ENCODE measurements around the gene GATA1.

The GATA1 gene

DNA sequence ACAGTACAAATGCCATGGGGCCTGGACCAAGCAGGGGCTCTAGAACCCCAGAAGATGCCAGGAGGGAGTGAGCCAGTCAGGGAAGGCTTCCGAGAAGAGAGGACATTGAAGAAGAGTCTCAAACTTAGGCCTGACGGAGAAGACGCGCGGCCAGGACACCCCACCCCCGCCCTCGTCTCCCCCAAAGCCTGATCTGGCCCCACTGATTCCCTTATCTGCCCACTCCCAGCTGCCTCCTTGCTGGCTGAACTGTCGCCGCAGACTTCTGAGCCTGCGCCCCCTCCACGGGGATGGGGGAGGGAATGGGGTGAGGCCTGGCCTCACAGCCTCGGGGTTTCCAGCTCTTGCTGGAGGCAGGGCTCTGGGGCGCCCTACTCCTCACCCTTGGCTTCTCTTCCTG is 3.6 kb upstream of the GATA1 start:
- H3K4me3 ChIP-seq, result no peak overlapping the region
- DNase-seq (ENCODE audit: low spot score), result no peak
- TF ChIP-seq, protein P1, sequence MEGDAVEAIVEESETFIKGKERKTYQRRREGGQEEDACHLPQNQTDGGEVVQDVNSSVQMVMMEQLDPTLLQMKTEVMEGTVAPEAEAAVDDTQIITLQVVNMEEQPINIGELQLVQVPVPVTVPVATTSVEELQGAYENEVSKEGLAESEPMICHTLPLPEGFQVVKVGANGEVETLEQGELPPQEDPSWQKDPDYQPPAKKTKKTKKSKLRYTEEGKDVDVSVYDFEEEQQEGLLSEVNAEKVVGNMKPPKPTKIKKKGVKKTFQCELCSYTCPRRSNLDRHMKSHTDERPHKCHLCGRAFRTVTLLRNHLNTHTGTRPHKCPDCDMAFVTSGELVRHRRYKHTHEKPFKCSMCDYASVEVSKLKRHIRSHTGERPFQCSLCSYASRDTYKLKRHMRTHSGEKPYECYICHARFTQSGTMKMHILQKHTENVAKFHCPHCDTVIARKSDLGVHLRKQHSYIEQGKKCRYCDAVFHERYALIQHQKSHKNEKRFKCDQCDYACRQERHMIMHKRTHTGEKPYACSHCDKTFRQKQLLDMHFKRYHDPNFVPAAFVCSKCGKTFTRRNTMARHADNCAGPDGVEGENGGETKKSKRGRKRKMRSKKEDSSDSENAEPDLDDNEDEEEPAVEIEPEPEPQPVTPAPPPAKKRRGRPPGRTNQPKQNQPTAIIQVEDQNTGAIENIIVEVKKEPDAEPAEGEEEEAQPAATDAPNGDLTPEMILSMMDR (IDR thresholded peaks at IDR 0.05), result no peak
- H3K27ac ChIP-seq, result no peak overlapping the region

DNA sequence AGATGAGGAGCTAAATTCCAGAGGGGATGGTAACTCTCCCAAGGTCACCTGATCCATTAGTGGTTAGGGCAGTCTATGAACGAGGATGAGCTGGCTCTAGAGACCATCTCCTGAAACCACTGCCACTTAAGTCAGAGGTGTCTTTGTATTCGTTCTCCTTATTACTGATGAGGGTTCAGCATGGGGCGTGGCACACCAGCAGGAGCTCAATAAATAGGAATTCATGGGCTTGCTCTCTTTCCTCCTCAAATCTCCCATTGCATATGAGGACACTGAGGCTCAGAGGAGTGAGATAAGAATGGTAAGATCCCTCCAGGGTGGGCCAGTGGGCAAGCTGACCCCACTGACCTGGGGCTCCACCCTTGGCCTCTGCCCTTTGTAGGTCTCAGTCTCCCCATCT is 1.7 kb upstream of the GATA1 start:
- no peak overlapping the region for H3K27ac ChIP-seq
- no peak overlapping the region for H3K4me3 ChIP-seq
- no peak for DNase-seq (ENCODE audit: low spot score)
- TF ChIP-seq, protein P1 (IDR thresholded peaks at IDR 0.05), result no peak

DNA sequence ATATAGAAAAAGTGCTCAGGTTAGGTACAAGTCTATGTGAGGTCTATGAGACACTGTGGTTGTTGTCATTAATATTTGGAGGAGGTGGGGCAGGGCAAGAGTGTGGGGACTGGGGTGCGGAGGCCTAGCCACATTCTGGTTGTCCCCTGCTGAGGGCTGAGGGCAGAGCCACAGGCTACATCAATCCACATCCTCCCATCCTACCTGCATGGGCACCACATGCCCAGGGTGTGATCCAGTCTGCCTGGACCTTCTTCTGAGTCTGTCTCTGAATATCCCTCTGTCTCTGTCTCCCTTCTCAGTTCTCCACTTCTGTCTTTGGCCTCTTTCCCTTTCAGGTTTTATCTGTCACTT is 1.2 kb upstream of the GATA1 start:
- DNase-seq (ENCODE audit: low spot score), result no peak
- no peak overlapping the region for H3K27ac ChIP-seq
- TF ChIP-seq, protein P1 (IDR thresholded peaks at IDR 0.05), result no peak
- no peak overlapping the region for H3K4me3 ChIP-seq

DNA sequence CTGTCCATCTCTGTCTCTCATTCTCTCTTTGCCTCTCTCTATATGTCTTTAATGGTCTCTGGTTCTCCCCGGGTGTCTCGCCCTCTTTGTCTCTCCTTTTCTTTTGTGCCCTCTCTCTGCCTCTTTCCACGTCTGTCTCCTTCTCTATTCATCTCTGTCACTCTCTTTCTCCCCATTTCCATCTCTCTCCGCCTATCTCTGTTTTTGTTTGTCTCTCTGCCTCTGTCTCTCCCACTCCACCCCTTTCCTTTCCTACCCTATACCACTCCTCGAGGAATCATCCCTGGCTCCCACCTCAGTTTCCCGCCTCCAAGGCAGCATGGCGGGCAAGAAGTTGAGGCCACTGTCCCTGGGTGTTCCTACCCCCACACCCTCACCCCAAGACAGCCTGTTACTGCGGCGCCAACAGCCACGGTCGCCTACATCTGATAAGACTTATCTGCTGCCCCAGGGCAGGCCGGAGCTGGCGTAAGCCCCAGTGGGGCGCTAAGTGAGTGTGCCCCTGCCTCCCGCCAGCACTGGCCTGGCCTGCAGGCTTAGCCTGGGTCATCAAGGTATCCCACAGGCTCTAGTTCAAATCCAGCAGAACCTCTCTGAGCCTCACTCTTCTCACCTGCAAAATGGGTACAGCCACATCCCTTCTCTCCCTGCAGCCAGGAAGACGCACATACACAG is 713 bp upstream of the GATA1 start:
- H3K4me3 ChIP-seq, result no peak overlapping the region
- TF ChIP-seq, protein P1 (IDR thresholded peaks at IDR 0.05), result no peak
- no peak overlapping the region for H3K27ac ChIP-seq
- DNase-seq (ENCODE audit: low spot score), result no peak

DNA sequence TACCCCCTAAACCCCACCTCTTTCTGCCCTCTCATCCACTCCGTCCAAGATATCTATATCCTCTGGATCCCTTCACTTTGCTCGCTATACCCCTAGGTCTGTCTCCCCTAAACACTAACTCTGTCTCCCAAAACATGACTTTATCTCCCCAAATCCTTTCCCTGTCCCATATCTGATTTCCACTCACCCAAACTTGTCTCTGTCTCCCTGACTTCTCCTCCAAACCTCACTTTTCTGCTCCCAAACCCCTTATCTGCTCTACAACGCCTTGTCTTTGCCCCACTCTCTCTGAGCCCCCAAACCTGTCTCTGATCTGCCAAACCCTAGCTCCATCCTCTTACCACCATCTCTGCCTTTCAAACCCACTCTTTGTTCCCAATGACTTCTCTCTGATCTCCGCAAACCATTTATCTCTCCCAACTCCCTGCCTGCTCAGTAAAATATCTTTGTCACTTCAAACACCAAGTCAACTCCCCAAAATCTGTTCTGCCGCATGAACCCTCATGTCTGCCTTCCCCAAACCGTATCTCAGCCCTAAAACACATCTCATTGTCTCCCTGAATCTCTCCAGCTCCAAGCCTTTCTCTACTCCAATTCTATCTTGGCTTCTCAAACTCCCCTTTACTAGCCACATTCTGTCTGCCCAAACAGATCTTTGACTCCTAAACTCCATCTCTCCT is 575 bp downstream of the GATA1 start:
- H3K4me3 ChIP-seq, result no peak overlapping the region
- TF ChIP-seq, protein P1 (IDR thresholded peaks at IDR 0.05), result no peak
- no peak overlapping the region for H3K27ac ChIP-seq
- DNase-seq (ENCODE audit: low spot score), result no peak

DNA sequence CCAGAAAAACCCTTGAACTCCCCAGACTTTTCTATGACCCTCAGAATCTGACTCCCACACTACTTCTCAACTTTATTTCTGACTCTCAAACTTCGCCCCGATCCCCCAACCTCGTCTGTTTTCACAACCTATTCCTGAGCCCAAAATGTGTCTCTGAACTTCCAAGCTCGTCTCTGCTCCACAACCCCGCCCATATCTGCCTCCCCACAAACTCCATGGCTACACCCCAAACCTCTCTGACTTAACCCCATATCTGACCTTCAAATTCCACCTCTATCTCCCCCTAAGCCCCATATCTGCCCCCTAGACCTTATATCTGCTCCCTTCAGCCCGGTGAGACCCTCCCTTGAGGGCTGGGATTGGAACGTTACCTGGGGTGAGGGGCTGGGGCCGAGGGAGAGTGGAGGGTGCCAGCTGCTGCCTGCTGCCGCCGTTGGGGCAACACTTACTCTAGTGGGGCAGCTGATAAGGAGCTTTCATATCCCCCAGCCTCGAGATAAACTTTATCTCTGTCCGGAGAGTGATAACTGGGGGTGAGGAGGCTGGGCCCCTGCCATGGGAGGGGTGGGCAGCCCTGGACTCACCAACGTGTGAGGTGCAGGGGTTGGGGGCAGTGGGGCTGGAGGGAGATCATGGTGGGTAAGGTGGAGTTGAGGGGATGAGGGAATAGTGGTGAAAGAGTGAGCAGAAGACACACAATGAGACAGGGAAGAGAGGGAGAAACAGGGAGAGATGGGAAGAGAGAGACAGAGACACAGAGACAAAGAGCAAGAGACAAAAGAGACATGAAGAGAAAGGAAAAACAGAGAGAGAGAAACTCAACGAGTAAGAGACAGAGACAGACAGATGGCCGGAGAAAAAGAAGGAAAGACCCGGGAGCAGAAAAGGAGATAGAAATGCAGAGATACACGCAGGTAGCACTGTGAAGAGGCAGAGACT is 1.4 kb downstream of the GATA1 start:
- Histone ChIP-seq H3K4me3 (no peak overlapping the region), H3K27ac (no peak overlapping the region)
- TF ChIP-seq, protein P1 (IDR thresholded peaks at IDR 0.05), result no peak
- no peak for DNase-seq (ENCODE audit: low spot score)

Data from coronary artery (tissue), 2 donors.